OCI-LY7 (cell line): ENCODE measurements around the gene TMEM135. TPM values are rescaled to one million over a fixed set of nuclear protein-coding genes. Genes with fewer than 3 reads are reported as not detected.

Experiments
- BruUV-seq: library from RNA; stranded (reverse); fragments of 400-500 nt; replicated peaks from 2 replicates; lab custom pipeline; 2021; lab: Mats Ljungman, UMichigan
- CTCF ChIA-PET: fragments of 300-600 bp; sonication (Branson Sonifier 250); formaldehyde crosslinking; loops from one replicate; lab custom pipeline; 2022; ENCODE audit warnings: antibody characterized with exemption; ENCODE audit not compliant: unreplicated experiment; lab: Charles Lee
- POLR2A ChIA-PET: fragments of 300-600 bp; sonication (Branson Sonifier 250); formaldehyde crosslinking; loops from one replicate; lab custom pipeline; 2022; ENCODE audit warnings: antibody characterized with exemption; lab: Charles Lee
- DNase-seq: peaks from one replicate; pipeline ENCODE4 v3.0.0-alpha.2; 2015; ENCODE audit warnings: low spot score
- H2AFZ ChIP-seq: fragments of 200-600 bp; sonication (generic), shearing (Covaris generic); 2 replicates; pipeline ENCODE4 v1.6.1; 2014; ENCODE audit warnings: mild to moderate bottlenecking, antibody characterized with exemption, low read length, moderate library complexity
- H3K27ac ChIP-seq: fragments of 200-600 bp; sonication (generic); 2 replicates; pipeline ENCODE4 v1.5.1; 2014; ENCODE audit warnings: mixed run types, low read depth, mild to moderate bottlenecking, moderate library complexity, low read length, inconsistent platforms; ENCODE audit not compliant: poor library complexity, severe bottlenecking
- H3K36me3 ChIP-seq: fragments of 200-600 bp; sonication (generic); 2 replicates; pipeline ENCODE4 v1.6.1; 2014; ENCODE audit warnings: mild to moderate bottlenecking, antibody characterized with exemption, low read length, moderate library complexity, mixed read lengths; ENCODE audit not compliant: insufficient read depth
- H3K4me1 ChIP-seq: fragments of 200-600 bp; sonication (generic); 2 replicates; pipeline ENCODE4 v1.5.1; 2014; ENCODE audit warnings: mild to moderate bottlenecking, low read length; ENCODE audit not compliant: insufficient read depth, poor library complexity, severe bottlenecking
- H3K4me2 ChIP-seq: fragments of 200-600 bp; sonication (generic); 2 replicates; pipeline ENCODE4 v1.6.1; 2014; ENCODE audit warnings: mild to moderate bottlenecking, low read length
- H3K4me3 ChIP-seq: fragments of 200-600 bp; sonication (generic); 2 replicates; pipeline ENCODE4 v1.5.1; 2014; ENCODE audit warnings: mild to moderate bottlenecking, low read depth, low read length; ENCODE audit not compliant: poor library complexity, severe bottlenecking
- H3K79me2 ChIP-seq: fragments of 200-600 bp; sonication (generic); 2 replicates; pipeline ENCODE4 v1.6.1; 2016; ENCODE audit warnings: low read depth, mild to moderate bottlenecking, low read length, moderate library complexity, mixed read lengths; ENCODE audit not compliant: insufficient read depth
- H3K9me2 ChIP-seq: fragments of 200-600 bp; sonication (generic); 2 replicates; pipeline ENCODE4 v1.6.1; 2016; ENCODE audit warnings: mild to moderate bottlenecking, low read length, mixed read lengths; ENCODE audit not compliant: insufficient read depth
- H3K9me3 ChIP-seq: fragments of 200-600 bp; sonication (generic); 2 replicates; pipeline ENCODE4 v1.6.1; 2014; ENCODE audit warnings: mild to moderate bottlenecking, mixed run types, low read length, mixed read lengths
- H4K20me1 ChIP-seq: fragments of 200-600 bp; sonication (generic); 2 replicates; pipeline ENCODE4 v1.6.1; 2014; ENCODE audit warnings: mild to moderate bottlenecking, antibody characterized with exemption, low read length, moderate library complexity, mixed read lengths; ENCODE audit not compliant: insufficient read depth
- CTCF ChIP-seq: fragments of 200-600 bp; sonication (generic); conservative IDR thresholded peaks from 2 replicates; pipeline ENCODE4 v1.5.1; 2014; ENCODE audit warnings: mild to moderate bottlenecking, antibody characterized with exemption, low read length, moderate library complexity, mixed read lengths
- EZH2phosphoT487 ChIP-seq: fragments of 200-600 bp; sonication (generic); IDR thresholded peaks from 2 replicates; pipeline ENCODE4 v1.6.1; 2018; ENCODE audit warnings: low read depth, borderline replicate concordance, mild to moderate bottlenecking, mixed run types, antibody characterized with exemption, low read length, moderate library complexity, mixed read lengths
- intact Hi-C: fragments of 100-400 bp; cut with micrococcal nuclease; formaldehyde crosslinking; loops from one replicate; pipeline ENCODE4 v1.10.0; 2022; ENCODE audit not compliant: unreplicated experiment
- total RNA-seq, 2 experiments: library from RNA; depleted of rRNA in 1 of 2; stranded (reverse); fragments of >200 nt in 1 of 2; shearing (Covaris generic) in 1 of 2; gene quantifications; 2 replicates each; pipeline ENCODE4 v1.2.3, GENCODE V29; 2014 to 2022

TMEM135 gene
- total RNA-seq, 2 experiments from 2014 or later: 14.5 to 56.4 TPM

GRCh38 chr11:87039371-87039770 lies 1.6 kb downstream of the TMEM135 start:
- POLR2A ChIA-PET: interaction anchor here (0.5 to 0.6 kb wide), 2 partner anchors 534 to 1271 kb away, joined by 3 to 4 read pairs; no protein-coding TSS in a partner anchor
- Histone ChIP-seq H3K79me2 (peaks cover 36% of the 10 kb centered on the region), H3K9me3 (no peaks in the 10 kb centered on the region), H4K20me1 (peaks cover 7% of the 10 kb centered on the region; the same call in 1 of the 2 replicates), H3K27ac (no peak overlapping the region), H2AFZ (no peak overlapping the region), H3K4me3 (peak overlapping the region; percentile 79), H3K4me1 (peaks cover 27% of the 10 kb centered on the region), H3K4me2 (peak overlapping the region; percentile 82), H3K9me2 (no peaks in the 10 kb centered on the region), H3K36me3 (peaks cover 36% of the 10 kb centered on the region)
- no TSS peak for BruUV-seq
- CTCF ChIA-PET: interaction anchor here (0.7 kb wide), 1 partner anchor 100 kb away, joined by 3 read pairs; no protein-coding TSS in a partner anchor
- TF ChIP-seq CTCF (no peak), EZH2phosphoT487 (no peak)
- DNase-seq: no peak
- intact Hi-C loops: loop anchor here (5.0 to 10.0 kb wide), 2 partner anchors 795 to 1298 kb away; partner anchors contain the start of genes CTSC and EED

DNA sequence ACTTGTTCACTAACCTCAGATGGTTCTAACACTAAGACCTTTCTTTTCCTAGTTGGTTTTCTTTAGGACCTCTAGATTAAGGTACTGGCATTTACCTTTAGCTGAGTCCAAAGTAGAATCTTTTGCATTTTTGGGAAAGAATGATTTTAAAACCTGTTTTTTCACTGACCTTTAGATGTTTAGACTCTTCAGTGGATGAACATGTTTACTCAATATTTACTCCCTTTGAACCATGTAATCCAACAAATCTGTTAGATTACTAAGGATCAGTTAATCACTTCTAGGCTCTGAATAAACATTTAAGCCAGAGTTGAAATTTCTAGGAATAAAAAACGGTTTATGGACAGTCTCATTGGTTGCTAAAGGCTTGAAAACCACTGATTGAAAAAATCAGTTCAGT lies 6.2 kb downstream of the TMEM135 start:
- no peak overlapping the region for H3K4me2 ChIP-seq
- H3K4me3 ChIP-seq: no peak overlapping the region
- no peaks in the 10 kb centered on the region for H3K9me2 ChIP-seq
- intact Hi-C loops: no loop called here
- TF ChIP-seq EZH2phosphoT487 (no peak), CTCF (no peak)
- H2AFZ ChIP-seq: no peak overlapping the region
- H3K36me3 ChIP-seq: peaks cover 59% of the 10 kb centered on the region
- no peaks in the 10 kb centered on the region for H3K9me3 ChIP-seq
- no peak for DNase-seq
- ChIA-PET CTCF (no interaction called here), POLR2A (no interaction called here)
- peaks cover 9% of the 10 kb centered on the region for H3K4me1 ChIP-seq
- H3K79me2 ChIP-seq: peaks cover 35% of the 10 kb centered on the region
- no peak overlapping the region for H3K27ac ChIP-seq
- BruUV-seq: no TSS peak
- H4K20me1 ChIP-seq: peaks cover 4% of the 10 kb centered on the region; the same call in 1 of the 2 replicates

- TF ChIP-seq CTCF: no peak
- TF ChIP-seq EZH2phosphoT487: no peak
- Histone ChIP-seq H3K36me3 (peaks cover 47% of the 10 kb centered on the region), H3K27ac (no peak overlapping the region), H3K4me3 (no peak overlapping the region), H4K20me1 (no peaks in the 10 kb centered on the region), H3K4me2 (no peak overlapping the region), H3K4me1 (no peaks in the 10 kb centered on the region), H3K79me2 (peaks cover 8% of the 10 kb centered on the region; the same call in 1 of the 2 replicates), H3K9me2 (no peaks in the 10 kb centered on the region), H3K9me3 (no peaks in the 10 kb centered on the region), H2AFZ (no peak overlapping the region)
- BruUV-seq: no TSS peak
- ChIA-PET POLR2A (interaction anchor here (0.9 to 1.0 kb wide), 2 partner anchors 9 to 30 kb away, joined by 3 to 4 read pairs; partner anchors contain the start of gene TMEM135), CTCF (no interaction called here)
- intact Hi-C loops: no loop called here
- DNase-seq: no peak
Measured at GRCh38 chr11:87046824-87047223, 9.1 kb downstream of the TMEM135 start.
